Psoas muscle (tissue), 8 donors: ENCODE results near the gene MARCHF3. TPM values are rescaled to one million over a fixed set of nuclear protein-coding genes. Genes with fewer than 3 reads are reported as not detected.
"Not testable (repeated sequence)": the region's sequence is repeated elsewhere in the genome, so short reads cannot be mapped to it uniquely, and the experiment has no call there.

ENCODE experiments used
- ATAC-seq, 4 donors: fragments of 200-7000 bp; cut with Tn5 transposase; one replicate each; pipeline ENCODE4 v1.9.1; 2020; ENCODE audit warnings: moderate library complexity in 3 of 4, mild to moderate bottlenecking in 2 of 4
- DNase-seq, 2 donors: peaks; one replicate each; pipeline ENCODE4 v3.0.0-alpha.2; 2020
- H3K27ac ChIP-seq: fragments of 200-600 bp; one replicate; pipeline ENCODE4 v1.8.0; 2022
- H3K27me3 ChIP-seq, 3 donors: fragments of 200-600 bp in 1 of 3; one replicate each; pipeline versions ENCODE4 v1.6.1 to v1.8.0; 2013 to 2022; ENCODE audit warnings: low read length in 2 of 3, mild to moderate bottlenecking in 2 of 3, moderate library complexity in 1 of 3; ENCODE audit not compliant: insufficient read depth in 3 of 3
- H3K36me3 ChIP-seq, 2 donors: fragments of 200-600 bp in 1 of 2; one replicate each; pipeline versions ENCODE4 v1.6.1 to v1.8.0; 2013 to 2022; ENCODE audit warnings: low read depth in 1 of 2, mild to moderate bottlenecking in 1 of 2, moderate library complexity in 1 of 2; ENCODE audit not compliant: insufficient read depth in 1 of 2
- H3K4me1 ChIP-seq: fragments of 200-600 bp; one replicate; pipeline ENCODE4 v1.8.0; 2022
- H3K4me3 ChIP-seq: fragments of 200-600 bp; one replicate; pipeline ENCODE4 v1.8.0; 2022; ENCODE audit warnings: mild to moderate bottlenecking
- H3K9me3 ChIP-seq: fragments of 200-600 bp; one replicate; pipeline ENCODE4 v1.8.0; 2022
- CTCF ChIP-seq: fragments of 200-600 bp; IDR thresholded peaks from one replicate; pipeline ENCODE4 v1.8.0; 2022; ENCODE audit warnings: antibody characterized with exemption
- WGBS, 3 donors: extraction: QIAGEN DNeasy Blood & Tissue Kit; methylation state at CpG; one replicate each; pipeline versions ENCODE4 v1.1.6 to v1.1.7; 2013; 5-methylcytosine and 5-hydroxymethylcytosine counted together
- intact Hi-C, 2 donors: fragments of 100-400 bp; cut with DNase I; formaldehyde crosslinking; loops; one replicate each; pipeline versions ENCODE4 v1.11.0 to v1.14.2; 2022
- polyA plus RNA-seq, 3 donors: library from polyadenylated mRNA; stranded (reverse); fragments of 200-250 nt; gene quantifications; one replicate each; pipeline ENCODE4 v1.2.3, GENCODE V29; 2013
- total RNA-seq, 4 donors: library from RNA; stranded (reverse); fragmentation: NEBNext Ultra II Directional in 2 of 4; extraction: Animal tissue kit (Norgen Biotek cat#: 25700) in 2 of 4; gene quantifications; one replicate each; pipeline versions ENCODE4 v1.2.1 to v1.2.4, GENCODE V29; 2021 to 2023
- donor health status: healthy with polysubstance abuse.
- donor health status: DM: no; HTN: no; CAD: no; lungs with moderate emphysema.
- donor health status: Bipolar disorder and iron deficiency.
- donor health status: healthy.
- donor health status: DM: yes; HTN: yes; CAD: no.
- donor health status: DM: no; HTN: no; CAD: no.
- donor health status: DM: no; HTN: no; CAD: no.
- donor health status: DM: yes; HTN: yes; CAD: no.

Gene MARCHF3
- total and polyA plus RNA-seq, 7 donors, result 6.0 to 22.0 (median 12.0) TPM

- Histone ChIP-seq H3K4me3 (no peak overlapping the region), H3K36me3 (no peaks in the 10 kb centered on the region), H3K4me1 (no peaks in the 10 kb centered on the region), H3K27me3 (no peaks in the 10 kb centered on the region), H3K9me3 (no peaks in the 10 kb centered on the region), H3K27ac (no peak overlapping the region)
- DNase-seq (no peak), ATAC-seq (no peak)
- WGBS, 3 donors, result 95 to 98% (median 96%) methylated on average over 2 of the region's 2 CpGs
- intact Hi-C loops, result no loop called here
- no peak for TF ChIP-seq CTCF
Observed at GRCh38 chr5:126953640-126954039, 76.7 kb downstream of the MARCHF3 start.

- Histone ChIP-seq H3K4me1 (peaks cover 3% of the 10 kb centered on the region), H3K9me3 (no peaks in the 10 kb centered on the region), H3K4me3 (no peak overlapping the region), H3K36me3 (no peaks in the 10 kb centered on the region), H3K27me3 (no peaks in the 10 kb centered on the region), H3K27ac (no peak overlapping the region)
- ATAC-seq (no peak), DNase-seq (no peak)
- TF ChIP-seq CTCF, result no peak
- intact Hi-C loops, result no loop called here
- WGBS, 3 donors, result 82 to 84% (median 83%) methylated on average over 2 of the region's 2 CpGs
Observed at GRCh38 chr5:126949475-126949874, 80.9 kb downstream of the MARCHF3 start.

GRCh38 chr5:126948453-126948852 is 81.9 kb downstream of the MARCHF3 start:
- Histone ChIP-seq H3K4me3 (no peak overlapping the region), H3K9me3 (no peaks in the 10 kb centered on the region), H3K27me3 (no peaks in the 10 kb centered on the region), H3K36me3 (no peaks in the 10 kb centered on the region), H3K27ac (no peak overlapping the region), H3K4me1 (peaks cover 3% of the 10 kb centered on the region)
- DNase-seq (no peak), ATAC-seq (peak in 2 of 4 donors; percentile 53 to 62)
- TF ChIP-seq CTCF, result no peak
- intact Hi-C loops, result no loop called here
- 94 to 97% (median 94%) methylated on average over 6 of the region's 6 CpGs for WGBS, 3 donors

- ATAC-seq, result peak in 2 of 4 donors; percentile 32 to 61
- no peak overlapping the region for H3K4me3 ChIP-seq
- H3K9me3 ChIP-seq, result no peaks in the 10 kb centered on the region
- no peak for TF ChIP-seq CTCF
- no peak overlapping the region for H3K27ac ChIP-seq
- intact Hi-C loops, result no loop called here
- 65 to 85% (median 66%) methylated on average over 3 of the region's 3 CpGs for WGBS, 3 donors
- H3K4me1 ChIP-seq, result peaks cover 3% of the 10 kb centered on the region
- no peaks in the 10 kb centered on the region for H3K36me3 ChIP-seq
- no peak for DNase-seq
- H3K27me3 ChIP-seq, result no peaks in the 10 kb centered on the region
Observed at GRCh38 chr5:126948011-126948355, 82.4 kb downstream of the MARCHF3 start.

GRCh38 chr5:126947146-126948010 is 83.0 kb downstream of the MARCHF3 start:
- H3K36me3 ChIP-seq, result no peaks in the 10 kb centered on the region
- H3K27me3 ChIP-seq, result no peaks in the 10 kb centered on the region
- intact Hi-C loops, result no loop called here
- no peak for TF ChIP-seq CTCF
- H3K9me3 ChIP-seq, result no peaks in the 10 kb centered on the region
- H3K4me3 ChIP-seq, result no peak overlapping the region
- 58 to 62% (median 62%) methylated on average over 5 of the region's 5 CpGs for WGBS, 3 donors
- peaks cover 3% of the 10 kb centered on the region for H3K4me1 ChIP-seq
- no peak for DNase-seq
- peak in 2 of 4 donors; percentile 54 for ATAC-seq
- H3K27ac ChIP-seq, result no peak overlapping the region

GRCh38 chr5:126942908-126943307 is 87.5 kb downstream of the MARCHF3 start:
- H3K27me3 ChIP-seq, DNase-seq, H3K9me3 ChIP-seq, H3K4me1 ChIP-seq, intact Hi-C loops, H3K4me3 ChIP-seq, H3K27ac ChIP-seq, H3K36me3 ChIP-seq: not testable (repeated sequence)
- ATAC-seq, result peak in 3 of 4 donors; percentile 59 to 80 (median 71)
- 22 to 46% (median 24%) methylated on average over 4 of the region's 4 CpGs for WGBS, 3 donors
